HCT116 (cell line): ENCODE data around the gene KRT74. TPM values are rescaled to one million over a fixed set of nuclear protein-coding genes. Genes with fewer than 3 reads are reported as not detected.

ENCODE experiments used
- ATAC-seq: fragments of 200-7000 bp; cut with Tn5 transposase; 2 replicates; pipeline ENCODE4 v1.9.1; 2020; ENCODE audit warnings: mild to moderate bottlenecking, moderate library complexity
- BruUV-seq: library from RNA; stranded (reverse); fragments of 400-500 nt; replicated peaks from 2 replicates; lab custom pipeline; 2021; lab: Mats Ljungman, UMichigan
- CTCF ChIA-PET: fragments of 300-600 bp; sonication (Branson Sonifier 250); formaldehyde crosslinking; loops from one replicate; lab custom pipeline; 2021; ENCODE audit warnings: antibody characterized with exemption; lab: Charles Lee
- POLR2A ChIA-PET: fragments of 300-600, 350-600 bp; sonication (Branson Sonifier 250); formaldehyde crosslinking; loops from one replicate; lab custom pipeline; 2021; ENCODE audit warnings: antibody characterized with exemption; lab: Charles Lee
- RAD21 ChIA-PET, 2 experiments: fragments of 300-600 bp; sonication (Branson Sonifier 250); formaldehyde crosslinking; loops; one replicate each; lab custom pipeline; 2023; ENCODE audit warnings: low total read pairs in 2 of 2; ENCODE audit not compliant: uncharacterized antibody in 2 of 2, unreplicated experiment in 2 of 2, low non-redundant PET in 1 of 2; lab: Charles Lee
- DNase-seq: peaks from one replicate; pipeline ENCODE4 v3.0.0-alpha.2; 2010; ENCODE audit warnings: low read depth, low spot score
- H2AFZ ChIP-seq: fragments of 200-600 bp; shearing (Covaris generic), sonication (generic); 2 replicates; pipeline ENCODE4 v1.6.1; 2017; ENCODE audit warnings: low read depth, mixed run types, mixed read lengths, antibody characterized with exemption, low read length; ENCODE audit not compliant: poor library complexity, severe bottlenecking
- H3K27ac ChIP-seq: 2 replicates; pipeline ENCODE4 v1.5.1; 2012; ENCODE audit warnings: low read depth, low read length
- H3K27me3 ChIP-seq: fragments of 200-600 bp; sonication (generic); 2 replicates; pipeline ENCODE4 v1.6.1; 2016; ENCODE audit warnings: mixed run types, low read length, mixed read lengths; ENCODE audit not compliant: insufficient read depth
- H3K36me3 ChIP-seq, 2 experiments: fragments of 200-500 bp in 1 of 2; fragments of 200-600 bp in 1 of 2; sonication (Bioruptor generic) in 1 of 2; sonication (generic) in 1 of 2; 2 replicates each; pipeline versions ENCODE4 v1.5.1 to v1.6.1; 2014 to 2016; ENCODE audit warnings: low read length in 2 of 2, inconsistent platforms in 1 of 2, mixed read lengths in 1 of 2, mixed run types in 1 of 2; ENCODE audit not compliant: insufficient read depth in 2 of 2, control insufficient read depth in 1 of 2
- H3K4me1 ChIP-seq, 2 experiments: fragments of 200-600 bp in 1 of 2; sonication (generic) in 1 of 2; 2 replicates each; pipeline versions ENCODE4 v1.5.1 to v1.6.1; 2012 to 2017; ENCODE audit warnings: low read length in 2 of 2, inconsistent platforms in 1 of 2, mild to moderate bottlenecking in 1 of 2, mixed read lengths in 1 of 2, mixed run types in 1 of 2, moderate library complexity in 1 of 2; ENCODE audit not compliant: insufficient read depth in 2 of 2, control insufficient read depth in 1 of 2
- H3K4me2 ChIP-seq: fragments of 200-600 bp; sonication (generic); 2 replicates; pipeline ENCODE4 v1.6.1; 2017; ENCODE audit warnings: mixed run types, low read length, mixed read lengths
- H3K4me3 ChIP-seq, 2 experiments: fragments of 200-600 bp in 1 of 2; sonication (generic) in 1 of 2; replicated peaks in 1 of 2; 2 replicates each; pipeline ENCODE4 v1.5.1; 2011 to 2016; ENCODE audit warnings: low read length in 2 of 2, control low read depth in 1 of 2, low read depth in 1 of 2, mild to moderate bottlenecking in 1 of 2, mixed read lengths in 1 of 2, mixed run types in 1 of 2
- H3K79me2 ChIP-seq: fragments of 200-600 bp; sonication (generic); 2 replicates; pipeline ENCODE4 v1.6.1; 2017; ENCODE audit warnings: mild to moderate bottlenecking, mixed run types, low read length, moderate library complexity, mixed read lengths; ENCODE audit not compliant: insufficient read depth
- H3K9ac ChIP-seq: fragments of 200-600 bp; sonication (generic); 2 replicates; pipeline ENCODE4 v1.6.1; 2016; ENCODE audit warnings: low read length, mixed read lengths
- H3K9me2 ChIP-seq: fragments of 200-600 bp; sonication (generic), shearing (Covaris generic); 2 replicates; pipeline ENCODE4 v1.6.1; 2017; ENCODE audit warnings: mixed run types, mild to moderate bottlenecking, moderate library complexity; ENCODE audit not compliant: insufficient read depth
- H3K9me3 ChIP-seq, 2 experiments: fragments of 200-500 bp in 1 of 2; fragments of 200-600 bp in 1 of 2; sonication (Bioruptor generic) in 1 of 2; sonication (generic) in 1 of 2; 2 replicates each; pipeline ENCODE4 v1.6.1; 2014 to 2017; ENCODE audit warnings: low read length in 2 of 2, mixed read lengths in 2 of 2, inconsistent platforms in 1 of 2, low read depth in 1 of 2, mild to moderate bottlenecking in 1 of 2, mixed run types in 1 of 2, moderate library complexity in 1 of 2; ENCODE audit not compliant: control insufficient read depth in 1 of 2, insufficient read depth in 1 of 2
- H4K20me1 ChIP-seq: fragments of 200-600 bp; sonication (generic), shearing (Covaris generic); 2 replicates; pipeline ENCODE4 v1.6.1; 2017; ENCODE audit warnings: mixed run types, mild to moderate bottlenecking, moderate library complexity; ENCODE audit not compliant: insufficient read depth
- CBX3 ChIP-seq: IDR thresholded peaks from 2 replicates; pipeline ENCODE4 v1.6.1; 2012; ENCODE audit warnings: low read depth
- CEBPB ChIP-seq: IDR thresholded peaks from 2 replicates; pipeline ENCODE4 v1.6.1; 2012; ENCODE audit warnings: low read depth
- EGR1 ChIP-seq: IDR thresholded peaks from 2 replicates; pipeline ENCODE4 v1.6.1; 2012; ENCODE audit warnings: low read depth
- ELF1 ChIP-seq: IDR thresholded peaks from 2 replicates; pipeline ENCODE4 v1.6.1; 2012; ENCODE audit warnings: low read depth, borderline replicate concordance
- EZH2phosphoT487 ChIP-seq: fragments of 200-600 bp; IDR thresholded peaks from 2 replicates; pipeline ENCODE4 v1.6.1; 2018; ENCODE audit warnings: antibody characterized with exemption, borderline replicate concordance
- FOSL1 ChIP-seq: IDR thresholded peaks from 2 replicates; pipeline ENCODE4 v1.6.1; 2012; ENCODE audit warnings: low read depth
- POLR2A ChIP-seq: IDR thresholded peaks from 2 replicates; pipeline ENCODE4 v1.7.0; 2011; ENCODE audit warnings: borderline replicate concordance; ENCODE audit not compliant: insufficient read depth, insufficient read length; ENCODE audit errors: extremely low read depth
- SIN3A ChIP-seq: IDR thresholded peaks from 2 replicates; pipeline ENCODE4 v1.6.1; 2012; ENCODE audit warnings: low read depth
- SP1 ChIP-seq: IDR thresholded peaks from 2 replicates; pipeline ENCODE4 v1.6.1; 2012; ENCODE audit warnings: low read depth
- SRF ChIP-seq: IDR thresholded peaks from 2 replicates; pipeline ENCODE4 v1.6.1; 2012; ENCODE audit warnings: low read depth
- ZFX ChIP-seq: fragments of 450-650 bp; IDR thresholded peaks from 2 replicates; pipeline ENCODE4 v1.6.1; 2017
- intact Hi-C: fragments of 100-400 bp; cut with micrococcal nuclease; formaldehyde crosslinking; loops from 2 replicates; pipeline ENCODE4 v1.10.0; 2022
- total RNA-seq: library from RNA; stranded (reverse); gene quantifications from one replicate; pipeline ENCODE4 v1.2.1, GENCODE V29; 2021; ENCODE audit not compliant: unreplicated experiment
- TF ChIP-seq, protein P1 (sequence below), 3 experiments: fragments of 200-600 bp in 1 of 3; sonication (generic) in 1 of 3; IDR thresholded peaks in 2 of 3; conservative IDR thresholded peaks in 1 of 3; 2 replicates each; pipeline ENCODE4 v1.5.1; 2012 to 2017; ENCODE audit warnings: low read depth in 2 of 3, low read length in 2 of 3, antibody characterized with exemption in 1 of 3, borderline replicate concordance in 1 of 3, control low read depth in 1 of 3, mild to moderate bottlenecking in 1 of 3, mixed read lengths in 1 of 3, mixed run types in 1 of 3, moderate library complexity in 1 of 3; ENCODE audit not compliant: insufficient read depth in 1 of 3
- TF ChIP-seq, protein P2 (sequence below): IDR thresholded peaks from 2 replicates; pipeline ENCODE4 v1.6.1; 2012; ENCODE audit warnings: low read depth
- TF ChIP-seq, protein P3 (sequence below): IDR thresholded peaks from 2 replicates; pipeline ENCODE4 v1.6.1; 2011; ENCODE audit warnings: mild to moderate bottlenecking, low read length, moderate library complexity; ENCODE audit not compliant: insufficient replicate concordance; ENCODE audit errors: extremely low read depth

KRT74 gene
- total RNA-seq, 1 experiment from 2014 or later = not detected

DNA sequence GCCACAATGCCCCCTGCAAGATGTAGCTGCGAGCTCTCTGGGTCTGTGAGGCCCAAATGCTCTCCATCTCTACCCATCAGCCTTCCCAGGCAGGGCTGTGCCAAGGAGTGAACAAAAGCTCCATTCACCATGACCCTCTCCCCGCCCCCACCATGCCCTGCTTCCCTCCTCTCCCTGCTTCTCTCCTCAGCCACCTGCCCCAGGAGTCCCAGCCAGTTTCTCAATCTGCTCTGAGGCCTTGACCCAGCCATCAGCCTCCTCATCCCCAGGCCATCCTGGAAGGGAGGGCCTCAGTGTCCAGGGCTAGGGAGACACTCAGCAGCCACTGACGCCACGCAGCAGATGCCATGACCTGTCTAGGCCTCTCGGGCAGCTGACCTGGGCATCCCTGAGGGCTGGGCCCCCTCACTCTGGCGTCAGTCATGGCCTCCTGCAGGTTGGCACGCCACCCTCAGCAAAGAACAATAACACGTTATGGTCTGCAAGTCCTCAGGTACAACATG is 45.0 kb downstream of the KRT74 start:
- no peak for ATAC-seq
- Histone ChIP-seq H3K9me2 (no peaks in the 10 kb centered on the region), H4K20me1 (no peaks in the 10 kb centered on the region), H3K79me2 (no peaks in the 10 kb centered on the region), H3K36me3 (no peaks in the 10 kb centered on the region), H3K4me2 (no peak overlapping the region), H3K9me3 (no peaks in the 10 kb centered on the region), H3K27me3 (no peaks in the 10 kb centered on the region), H3K4me1 (peaks cover 4 to 23% of the 10 kb centered on the region in 2 experiments; a peak in 3 of 4 replicates), H3K4me3 (no peak overlapping the region), H2AFZ (no peak overlapping the region), H3K27ac (no peak overlapping the region), H3K9ac (no peak overlapping the region)
- BruUV-seq = no TSS peak
- CTCF ChIA-PET = no interaction called here
- intact Hi-C loops = no loop called here
- POLR2A ChIA-PET = interaction anchor here (0.6 kb wide), 1 partner anchor 477 kb away, joined by 3 read pairs; the partner anchor contains the start of gene NR4A1
- RAD21 ChIA-PET = no interaction called here
- TF ChIP-seq CEBPB (no peak), SRF (no peak), ZFX (no peak), CBX3 (no peak), SIN3A (no peak), FOSL1 (no peak), EZH2phosphoT487 (no peak), ELF1 (no peak), EGR1 (no peak), POLR2A (no peak), SP1 (no peak)
- TF ChIP-seq, protein P1, sequence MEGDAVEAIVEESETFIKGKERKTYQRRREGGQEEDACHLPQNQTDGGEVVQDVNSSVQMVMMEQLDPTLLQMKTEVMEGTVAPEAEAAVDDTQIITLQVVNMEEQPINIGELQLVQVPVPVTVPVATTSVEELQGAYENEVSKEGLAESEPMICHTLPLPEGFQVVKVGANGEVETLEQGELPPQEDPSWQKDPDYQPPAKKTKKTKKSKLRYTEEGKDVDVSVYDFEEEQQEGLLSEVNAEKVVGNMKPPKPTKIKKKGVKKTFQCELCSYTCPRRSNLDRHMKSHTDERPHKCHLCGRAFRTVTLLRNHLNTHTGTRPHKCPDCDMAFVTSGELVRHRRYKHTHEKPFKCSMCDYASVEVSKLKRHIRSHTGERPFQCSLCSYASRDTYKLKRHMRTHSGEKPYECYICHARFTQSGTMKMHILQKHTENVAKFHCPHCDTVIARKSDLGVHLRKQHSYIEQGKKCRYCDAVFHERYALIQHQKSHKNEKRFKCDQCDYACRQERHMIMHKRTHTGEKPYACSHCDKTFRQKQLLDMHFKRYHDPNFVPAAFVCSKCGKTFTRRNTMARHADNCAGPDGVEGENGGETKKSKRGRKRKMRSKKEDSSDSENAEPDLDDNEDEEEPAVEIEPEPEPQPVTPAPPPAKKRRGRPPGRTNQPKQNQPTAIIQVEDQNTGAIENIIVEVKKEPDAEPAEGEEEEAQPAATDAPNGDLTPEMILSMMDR (IDR thresholded peaks at IDR 0.05 in 2 of 3, conservative IDR thresholded peaks at IDR 0.05 in 1 of 3; ENCODE audit: borderline replicate concordance in 1 of 3, insufficient read depth in 1 of 3, low read depth in 2 of 3, low read length in 2 of 3) = no peak
- TF ChIP-seq, protein P2, sequence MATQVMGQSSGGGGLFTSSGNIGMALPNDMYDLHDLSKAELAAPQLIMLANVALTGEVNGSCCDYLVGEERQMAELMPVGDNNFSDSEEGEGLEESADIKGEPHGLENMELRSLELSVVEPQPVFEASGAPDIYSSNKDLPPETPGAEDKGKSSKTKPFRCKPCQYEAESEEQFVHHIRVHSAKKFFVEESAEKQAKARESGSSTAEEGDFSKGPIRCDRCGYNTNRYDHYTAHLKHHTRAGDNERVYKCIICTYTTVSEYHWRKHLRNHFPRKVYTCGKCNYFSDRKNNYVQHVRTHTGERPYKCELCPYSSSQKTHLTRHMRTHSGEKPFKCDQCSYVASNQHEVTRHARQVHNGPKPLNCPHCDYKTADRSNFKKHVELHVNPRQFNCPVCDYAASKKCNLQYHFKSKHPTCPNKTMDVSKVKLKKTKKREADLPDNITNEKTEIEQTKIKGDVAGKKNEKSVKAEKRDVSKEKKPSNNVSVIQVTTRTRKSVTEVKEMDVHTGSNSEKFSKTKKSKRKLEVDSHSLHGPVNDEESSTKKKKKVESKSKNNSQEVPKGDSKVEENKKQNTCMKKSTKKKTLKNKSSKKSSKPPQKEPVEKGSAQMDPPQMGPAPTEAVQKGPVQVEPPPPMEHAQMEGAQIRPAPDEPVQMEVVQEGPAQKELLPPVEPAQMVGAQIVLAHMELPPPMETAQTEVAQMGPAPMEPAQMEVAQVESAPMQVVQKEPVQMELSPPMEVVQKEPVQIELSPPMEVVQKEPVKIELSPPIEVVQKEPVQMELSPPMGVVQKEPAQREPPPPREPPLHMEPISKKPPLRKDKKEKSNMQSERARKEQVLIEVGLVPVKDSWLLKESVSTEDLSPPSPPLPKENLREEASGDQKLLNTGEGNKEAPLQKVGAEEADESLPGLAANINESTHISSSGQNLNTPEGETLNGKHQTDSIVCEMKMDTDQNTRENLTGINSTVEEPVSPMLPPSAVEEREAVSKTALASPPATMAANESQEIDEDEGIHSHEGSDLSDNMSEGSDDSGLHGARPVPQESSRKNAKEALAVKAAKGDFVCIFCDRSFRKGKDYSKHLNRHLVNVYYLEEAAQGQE = no peak
- TF ChIP-seq, protein P3, sequence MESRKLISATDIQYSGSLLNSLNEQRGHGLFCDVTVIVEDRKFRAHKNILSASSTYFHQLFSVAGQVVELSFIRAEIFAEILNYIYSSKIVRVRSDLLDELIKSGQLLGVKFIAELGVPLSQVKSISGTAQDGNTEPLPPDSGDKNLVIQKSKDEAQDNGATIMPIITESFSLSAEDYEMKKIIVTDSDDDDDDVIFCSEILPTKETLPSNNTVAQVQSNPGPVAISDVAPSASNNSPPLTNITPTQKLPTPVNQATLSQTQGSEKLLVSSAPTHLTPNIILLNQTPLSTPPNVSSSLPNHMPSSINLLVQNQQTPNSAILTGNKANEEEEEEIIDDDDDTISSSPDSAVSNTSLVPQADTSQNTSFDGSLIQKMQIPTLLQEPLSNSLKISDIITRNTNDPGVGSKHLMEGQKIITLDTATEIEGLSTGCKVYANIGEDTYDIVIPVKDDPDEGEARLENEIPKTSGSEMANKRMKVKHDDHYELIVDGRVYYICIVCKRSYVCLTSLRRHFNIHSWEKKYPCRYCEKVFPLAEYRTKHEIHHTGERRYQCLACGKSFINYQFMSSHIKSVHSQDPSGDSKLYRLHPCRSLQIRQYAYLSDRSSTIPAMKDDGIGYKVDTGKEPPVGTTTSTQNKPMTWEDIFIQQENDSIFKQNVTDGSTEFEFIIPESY = no peak
- DNase-seq = no peak
